GM23338 (cell line): Measurements from ENCODE around the gene KRTAP10-9. TPM values are rescaled to one million over a fixed set of nuclear protein-coding genes. Genes with fewer than 3 reads are reported as not detected.

ENCODE experiments used
- CREB1 ChIP-seq: fragments of 250-450 bp; sonication (Bioruptor Pico); IDR thresholded peaks from 2 replicates; pipeline ENCODE4 v1.5.0; 2020; ENCODE audit warnings: low read depth, mild to moderate bottlenecking, moderate library complexity
- ETS1 ChIP-seq: IDR thresholded peaks from 2 replicates; pipeline ENCODE4 v1.6.1; 2016; ENCODE audit warnings: antibody characterized with exemption
- EZH2 ChIP-seq: fragments of 200-600 bp; sonication (generic); IDR thresholded peaks from one replicate; pipeline ENCODE4 v1.8.0; 2017; ENCODE audit warnings: antibody characterized with exemption, mild to moderate bottlenecking, low read depth; ENCODE audit not compliant: unreplicated experiment
- EZH2phosphoT487 ChIP-seq: fragments of 200-600 bp; sonication (generic); IDR thresholded peaks from one replicate; pipeline ENCODE4 v1.8.1; 2018; ENCODE audit warnings: antibody characterized with exemption; ENCODE audit not compliant: unreplicated experiment
- JUNB ChIP-seq: IDR thresholded peaks from one replicate; pipeline ENCODE4 v1.6.1; 2016; ENCODE audit warnings: antibody characterized with exemption; ENCODE audit not compliant: unreplicated experiment
- NANOG ChIP-seq: IDR thresholded peaks from 2 replicates; pipeline ENCODE4 v1.6.1; 2016; ENCODE audit warnings: antibody characterized with exemption, borderline replicate concordance
- POLR2AphosphoS5 ChIP-seq: IDR thresholded peaks from 2 replicates; pipeline ENCODE4 v1.6.1; 2016; ENCODE audit warnings: antibody characterized with exemption, low read depth
- STAT1 ChIP-seq: IDR thresholded peaks from one replicate; pipeline ENCODE4 v1.6.1; 2016; ENCODE audit warnings: antibody characterized with exemption; ENCODE audit not compliant: unreplicated experiment
- ZNF462 ChIP-seq: fragments of 250-450 bp; sonication (Bioruptor Pico); IDR thresholded peaks from 2 replicates; pipeline ENCODE4 v1.5.0; 2020; ENCODE audit warnings: mild to moderate bottlenecking, moderate library complexity
- polyA plus RNA-seq: library from polyadenylated mRNA; unstranded; fragments of >200 nt; fragmentation: Nextera tagmentation; extraction: Ambion mirVana; gene quantifications from 2 replicates; pipeline ENCODE4 v1.2.1, GENCODE V29; 2016
- total RNA-seq: library from RNA; depleted of rRNA; stranded (reverse); fragments of >200 nt; shearing (Covaris generic); gene quantifications from 2 replicates; pipeline ENCODE4 v1.2.3, GENCODE V29; 2014

The KRTAP10-9 gene
- total and polyA plus RNA-seq, 2 experiments from 2014 or later, result not detected

DNA sequence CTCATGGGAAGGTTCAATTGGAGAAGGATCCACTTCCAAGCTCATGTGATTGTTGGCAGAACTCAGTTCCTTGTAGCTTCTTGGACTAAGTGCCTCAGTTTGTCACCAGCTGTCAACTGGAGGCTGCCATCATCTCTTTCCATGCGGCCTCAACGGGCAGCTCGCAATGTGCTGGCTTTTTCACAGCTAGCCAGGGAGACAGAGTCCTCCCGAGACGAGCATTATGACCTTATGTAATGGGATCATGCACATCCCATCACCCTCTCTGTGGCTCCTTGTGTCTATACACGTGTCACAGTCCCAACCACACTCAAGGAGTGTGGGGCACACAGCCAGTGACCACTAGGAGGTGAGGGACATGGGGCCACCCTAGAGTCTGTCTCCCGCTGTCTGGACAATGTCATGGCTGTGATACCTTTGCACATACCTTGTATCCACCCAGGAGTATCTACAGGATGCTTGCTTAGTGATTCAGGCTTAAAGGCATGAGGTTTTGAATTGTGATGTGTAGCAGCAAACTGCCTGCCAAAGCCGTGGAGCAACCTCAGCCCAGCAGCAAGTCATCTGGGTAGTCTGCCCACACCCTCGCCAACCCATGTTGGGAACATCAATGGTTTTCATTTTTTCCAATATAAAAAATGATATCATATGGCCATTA lies 30.7 kb upstream of the KRTAP10-9 start (continued):
- no peak for TF ChIP-seq ZNF462
- no peak for TF ChIP-seq ETS1
- TF ChIP-seq JUNB, result no peak
- TF ChIP-seq CREB1 (CRISPR knock-in tag), result no peak
- TF ChIP-seq EZH2phosphoT487, result no peak
- TF ChIP-seq POLR2AphosphoS5, result no peak
- TF ChIP-seq EZH2, result no peak
- no peak for TF ChIP-seq STAT1
- no peak for TF ChIP-seq NANOG
